ENCODE results near the gene KLRG1.

Gene KLRG1

GRCh38 chr12:9002335-9002734 lies 13.0 kb downstream of the KLRG1 start:
- Histone ChIP-seq H3K27ac (ENCODE audit: low read depth in 2 of 2, low read length in 2 of 2) (no peak overlapping the region), H3K9ac (ENCODE audit: low read depth in 1 of 2, low read length in 2 of 2) (no peak overlapping the region), H3K36me3 (ENCODE audit: control insufficient read depth in 2 of 2, insufficient read depth in 2 of 2, low read length in 2 of 2) (no peaks in the 10 kb centered on the region), H3K4me3 (ENCODE audit: low read length in 2 of 2) (no peak overlapping the region), H3K9me3 (ENCODE audit: control insufficient read depth in 2 of 2, low read length in 2 of 2) (no peaks in the 10 kb centered on the region), H3K27me3 (ENCODE audit: control insufficient read depth in 2 of 2, insufficient read depth in 2 of 2, low read length in 2 of 2) (no peaks in the 10 kb centered on the region), H3K4me1 (ENCODE audit: control insufficient read depth in 2 of 2, insufficient read depth in 2 of 2, low read length in 2 of 2) (no peaks in the 10 kb centered on the region)

GRCh38 chr12:9022592-9022991 lies 33.2 kb downstream of the KLRG1 start:
- H3K4me3 ChIP-seq (ENCODE audit: low read length in 2 of 2): no peak overlapping the region
- no peaks in the 10 kb centered on the region for H3K36me3 ChIP-seq (ENCODE audit: control insufficient read depth in 2 of 2, insufficient read depth in 2 of 2, low read length in 2 of 2)
- no peaks in the 10 kb centered on the region for H3K4me1 ChIP-seq (ENCODE audit: control insufficient read depth in 2 of 2, insufficient read depth in 2 of 2, low read length in 2 of 2)
- peaks cover 0 to under 1% of the 10 kb centered on the region in 2 donors for H3K9me3 ChIP-seq (ENCODE audit: control insufficient read depth in 2 of 2, low read length in 2 of 2)
- no peak overlapping the region for H3K9ac ChIP-seq (ENCODE audit: low read depth in 1 of 2, low read length in 2 of 2)
- H3K27me3 ChIP-seq (ENCODE audit: control insufficient read depth in 2 of 2, insufficient read depth in 2 of 2, low read length in 2 of 2): no peaks in the 10 kb centered on the region
- H3K27ac ChIP-seq (ENCODE audit: low read depth in 2 of 2, low read length in 2 of 2): no peak overlapping the region

- no peak overlapping the region for H3K9ac ChIP-seq (ENCODE audit: low read depth in 1 of 2, low read length in 2 of 2)
- H3K9me3 ChIP-seq (ENCODE audit: control insufficient read depth in 2 of 2, low read length in 2 of 2): no peaks in the 10 kb centered on the region
- H3K4me3 ChIP-seq (ENCODE audit: low read length in 2 of 2): no peak overlapping the region
- H3K27me3 ChIP-seq (ENCODE audit: control insufficient read depth in 2 of 2, insufficient read depth in 2 of 2, low read length in 2 of 2): no peaks in the 10 kb centered on the region
- peak overlapping the region in 1 of 2 donors; percentile 13 for H3K27ac ChIP-seq (ENCODE audit: low read depth in 2 of 2, low read length in 2 of 2)
- no peaks in the 10 kb centered on the region for H3K4me1 ChIP-seq (ENCODE audit: control insufficient read depth in 2 of 2, insufficient read depth in 2 of 2, low read length in 2 of 2)
- no peaks in the 10 kb centered on the region for H3K36me3 ChIP-seq (ENCODE audit: control insufficient read depth in 2 of 2, insufficient read depth in 2 of 2, low read length in 2 of 2)
Measured at GRCh38 chr12:9024512-9024911, 35.2 kb downstream of the KLRG1 start.

GRCh38 chr12:9027161-9028059 lies 38.1 kb downstream of the KLRG1 start:
- Histone ChIP-seq H3K4me1 (ENCODE audit: control insufficient read depth in 2 of 2, insufficient read depth in 2 of 2, low read length in 2 of 2) (no peaks in the 10 kb centered on the region), H3K36me3 (ENCODE audit: control insufficient read depth in 2 of 2, insufficient read depth in 2 of 2, low read length in 2 of 2) (no peaks in the 10 kb centered on the region), H3K4me3 (ENCODE audit: low read length in 2 of 2) (no peak overlapping the region), H3K27ac (ENCODE audit: low read depth in 2 of 2, low read length in 2 of 2) (no peak overlapping the region), H3K9me3 (ENCODE audit: control insufficient read depth in 2 of 2, low read length in 2 of 2) (no peaks in the 10 kb centered on the region), H3K27me3 (ENCODE audit: control insufficient read depth in 2 of 2, insufficient read depth in 2 of 2, low read length in 2 of 2) (no peaks in the 10 kb centered on the region), H3K9ac (ENCODE audit: low read depth in 1 of 2, low read length in 2 of 2) (no peak overlapping the region)

GRCh38 chr12:9030776-9031175 lies 41.4 kb downstream of the KLRG1 start:
- H3K4me1 ChIP-seq (ENCODE audit: control insufficient read depth in 2 of 2, insufficient read depth in 2 of 2, low read length in 2 of 2): no peaks in the 10 kb centered on the region
- no peak overlapping the region for H3K27ac ChIP-seq (ENCODE audit: low read depth in 2 of 2, low read length in 2 of 2)
- no peaks in the 10 kb centered on the region for H3K27me3 ChIP-seq (ENCODE audit: control insufficient read depth in 2 of 2, insufficient read depth in 2 of 2, low read length in 2 of 2)
- no peaks in the 10 kb centered on the region for H3K36me3 ChIP-seq (ENCODE audit: control insufficient read depth in 2 of 2, insufficient read depth in 2 of 2, low read length in 2 of 2)
- no peak overlapping the region for H3K9ac ChIP-seq (ENCODE audit: low read depth in 1 of 2, low read length in 2 of 2)
- H3K4me3 ChIP-seq (ENCODE audit: low read length in 2 of 2): no peak overlapping the region
- no peaks in the 10 kb centered on the region for H3K9me3 ChIP-seq (ENCODE audit: control insufficient read depth in 2 of 2, low read length in 2 of 2)

- no peaks in the 10 kb centered on the region for H3K4me1 ChIP-seq (ENCODE audit: control insufficient read depth in 2 of 2, insufficient read depth in 2 of 2, low read length in 2 of 2)
- no peak overlapping the region for H3K4me3 ChIP-seq (ENCODE audit: low read length in 2 of 2)
- no peak overlapping the region for H3K27ac ChIP-seq (ENCODE audit: low read depth in 2 of 2, low read length in 2 of 2)
- no peaks in the 10 kb centered on the region for H3K27me3 ChIP-seq (ENCODE audit: control insufficient read depth in 2 of 2, insufficient read depth in 2 of 2, low read length in 2 of 2)
- H3K9me3 ChIP-seq (ENCODE audit: control insufficient read depth in 2 of 2, low read length in 2 of 2): no peaks in the 10 kb centered on the region
- H3K9ac ChIP-seq (ENCODE audit: low read depth in 1 of 2, low read length in 2 of 2): no peak overlapping the region
- no peaks in the 10 kb centered on the region for H3K36me3 ChIP-seq (ENCODE audit: control insufficient read depth in 2 of 2, insufficient read depth in 2 of 2, low read length in 2 of 2)
Measured at GRCh38 chr12:9032202-9032964, 43.0 kb downstream of the KLRG1 start.

- Histone ChIP-seq H3K27me3 (ENCODE audit: control insufficient read depth in 2 of 2, insufficient read depth in 2 of 2, low read length in 2 of 2) (no peaks in the 10 kb centered on the region), H3K9me3 (ENCODE audit: control insufficient read depth in 2 of 2, low read length in 2 of 2) (no peaks in the 10 kb centered on the region), H3K9ac (ENCODE audit: low read depth in 1 of 2, low read length in 2 of 2) (no peak overlapping the region), H3K4me3 (ENCODE audit: low read length in 2 of 2) (no peak overlapping the region), H3K36me3 (ENCODE audit: control insufficient read depth in 2 of 2, insufficient read depth in 2 of 2, low read length in 2 of 2) (no peaks in the 10 kb centered on the region), H3K27ac (ENCODE audit: low read depth in 2 of 2, low read length in 2 of 2) (no peak overlapping the region), H3K4me1 (ENCODE audit: control insufficient read depth in 2 of 2, insufficient read depth in 2 of 2, low read length in 2 of 2) (no peaks in the 10 kb centered on the region)
Measured at GRCh38 chr12:9033265-9033887, 44.0 kb downstream of the KLRG1 start.

GRCh38 chr12:9034095-9034494 lies 44.7 kb downstream of the KLRG1 start:
- H3K9me3 ChIP-seq (ENCODE audit: control insufficient read depth in 2 of 2, low read length in 2 of 2): no peaks in the 10 kb centered on the region
- H3K9ac ChIP-seq (ENCODE audit: low read depth in 1 of 2, low read length in 2 of 2): no peak overlapping the region
- no peak overlapping the region for H3K4me3 ChIP-seq (ENCODE audit: low read length in 2 of 2)
- no peak overlapping the region for H3K27ac ChIP-seq (ENCODE audit: low read depth in 2 of 2, low read length in 2 of 2)
- H3K36me3 ChIP-seq (ENCODE audit: control insufficient read depth in 2 of 2, insufficient read depth in 2 of 2, low read length in 2 of 2): no peaks in the 10 kb centered on the region
- H3K27me3 ChIP-seq (ENCODE audit: control insufficient read depth in 2 of 2, insufficient read depth in 2 of 2, low read length in 2 of 2): no peaks in the 10 kb centered on the region
- no peaks in the 10 kb centered on the region for H3K4me1 ChIP-seq (ENCODE audit: control insufficient read depth in 2 of 2, insufficient read depth in 2 of 2, low read length in 2 of 2)

- Histone ChIP-seq H3K9ac (ENCODE audit: low read depth in 1 of 2, low read length in 2 of 2) (no peak overlapping the region), H3K27me3 (ENCODE audit: control insufficient read depth in 2 of 2, insufficient read depth in 2 of 2, low read length in 2 of 2) (no peaks in the 10 kb centered on the region), H3K4me1 (ENCODE audit: control insufficient read depth in 2 of 2, insufficient read depth in 2 of 2, low read length in 2 of 2) (no peaks in the 10 kb centered on the region), H3K36me3 (ENCODE audit: control insufficient read depth in 2 of 2, insufficient read depth in 2 of 2, low read length in 2 of 2) (no peaks in the 10 kb centered on the region), H3K27ac (ENCODE audit: low read depth in 2 of 2, low read length in 2 of 2) (no peak overlapping the region), H3K9me3 (ENCODE audit: control insufficient read depth in 2 of 2, low read length in 2 of 2) (no peaks in the 10 kb centered on the region), H3K4me3 (ENCODE audit: low read length in 2 of 2) (no peak overlapping the region)
Measured at GRCh38 chr12:9036227-9036626, 46.9 kb downstream of the KLRG1 start.

GRCh38 chr12:9037431-9037830 lies 48.1 kb downstream of the KLRG1 start:
- Histone ChIP-seq H3K27ac (ENCODE audit: low read depth in 2 of 2, low read length in 2 of 2) (no peak overlapping the region), H3K9ac (ENCODE audit: low read depth in 1 of 2, low read length in 2 of 2) (no peak overlapping the region), H3K9me3 (ENCODE audit: control insufficient read depth in 2 of 2, low read length in 2 of 2) (no peaks in the 10 kb centered on the region), H3K4me1 (ENCODE audit: control insufficient read depth in 2 of 2, insufficient read depth in 2 of 2, low read length in 2 of 2) (no peaks in the 10 kb centered on the region), H3K27me3 (ENCODE audit: control insufficient read depth in 2 of 2, insufficient read depth in 2 of 2, low read length in 2 of 2) (no peaks in the 10 kb centered on the region), H3K36me3 (ENCODE audit: control insufficient read depth in 2 of 2, insufficient read depth in 2 of 2, low read length in 2 of 2) (no peaks in the 10 kb centered on the region), H3K4me3 (ENCODE audit: low read length in 2 of 2) (no peak overlapping the region)

Measured in mucosa of rectum (tissue), 2 donors.